Hepatic stellate cell (primary cell): ENCODE measurements around the gene GNAI3.
A peak's percentile ranks its signal among the peaks of the same experiment; 100 is the strongest.

Source experiments
- DNase-seq: peaks from one replicate; pipeline ENCODE4 v3.0.0; 2011; ENCODE audit warnings: low spot score

Gene GNAI3

GRCh38 chr1:109548321-109549267, at the start of gene GNAI3:
TSS of gene GNAI3 (plus strand) at chr1:109548615. CDS start at chr1:109548721, 106 bp downstream.
- DNase-seq, result peak; percentile 92

GRCh38 chr1:109499081-109499480, 49.3 kb upstream of the GNAI3 start:
- no peak for DNase-seq

- DNase-seq, result peak; percentile 49
These were observed 48.5 kb upstream of the GNAI3 start for GRCh38 chr1:109499661-109500536.

- DNase-seq, result peak; percentile 67
These were observed 47.5 kb upstream of the GNAI3 start for GRCh38 chr1:109500941-109501381.

GRCh38 chr1:109501644-109502363, 46.6 kb upstream of the GNAI3 start:
- no peak for DNase-seq

- no peak for DNase-seq
These were observed 46.0 kb upstream of the GNAI3 start for GRCh38 chr1:109502364-109502851.

GRCh38 chr1:109503935-109504334, 44.5 kb upstream of the GNAI3 start:
- DNase-seq, result no peak

- no peak for DNase-seq
These were observed 43.4 kb upstream of the GNAI3 start for GRCh38 chr1:109504974-109505373.

GRCh38 chr1:109508001-109508872, 40.2 kb upstream of the GNAI3 start:
- no peak for DNase-seq

- DNase-seq, result no peak
These were observed 39.6 kb upstream of the GNAI3 start for GRCh38 chr1:109508873-109509175.

- peak; percentile 78 for DNase-seq
These were observed 39.0 kb upstream of the GNAI3 start, which contains the start of gene AMIGO1 for GRCh38 chr1:109509176-109510134. TSS of gene AMIGO1 (minus strand) at chr1:109509727. CDS start at chr1:109508912, 815 bp downstream.

- no peak for DNase-seq
These were observed 35.2 kb upstream of the GNAI3 start for GRCh38 chr1:109513110-109513710.

GRCh38 chr1:109514846-109515245, 33.6 kb upstream of the GNAI3 start:
- DNase-seq, result no peak

- no peak for DNase-seq
These were observed 31.5 kb upstream of the GNAI3 start for GRCh38 chr1:109516872-109517271.

GRCh38 chr1:109517337-109517736, 31.1 kb upstream of the GNAI3 start:
- DNase-seq, result no peak

- no peak for DNase-seq
These were observed 27.1 kb upstream of the GNAI3 start for GRCh38 chr1:109521002-109521951.

- DNase-seq, result no peak
These were observed 26.4 kb upstream of the GNAI3 start for GRCh38 chr1:109522026-109522425.

- no peak for DNase-seq
These were observed 24.7 kb upstream of the GNAI3 start for GRCh38 chr1:109523706-109524105.
